IPS-NIHi7 (cell line): ENCODE results near the gene INSYN2B.

Experiments used
- DNase-seq: peaks from one replicate; pipeline ENCODE4 v3.0.0; 2012; ENCODE audit warnings: mixed read lengths; ENCODE audit errors: extremely low spot score

The INSYN2B gene

DNA sequence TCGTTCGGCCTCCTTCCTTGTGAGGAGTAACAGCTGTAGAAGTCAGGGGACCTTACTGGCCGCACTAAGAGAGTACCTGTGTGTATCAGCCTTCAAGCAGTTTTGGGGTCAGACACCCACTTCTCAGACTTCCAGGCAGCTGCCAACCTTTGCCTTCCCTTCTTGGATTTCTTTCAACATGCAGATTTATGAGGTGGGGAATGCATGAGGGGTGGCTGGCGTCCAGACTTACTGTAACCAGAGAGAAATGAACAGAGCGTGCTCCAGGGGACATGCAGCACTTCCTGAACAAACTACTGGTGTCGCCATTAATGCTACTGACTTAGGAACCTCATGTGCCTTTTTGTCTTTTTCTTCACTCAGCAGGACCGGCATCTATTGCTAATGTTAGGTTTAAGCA lies 46.7 kb downstream of the INSYN2B start:
- DNase-seq = no peak

DNA sequence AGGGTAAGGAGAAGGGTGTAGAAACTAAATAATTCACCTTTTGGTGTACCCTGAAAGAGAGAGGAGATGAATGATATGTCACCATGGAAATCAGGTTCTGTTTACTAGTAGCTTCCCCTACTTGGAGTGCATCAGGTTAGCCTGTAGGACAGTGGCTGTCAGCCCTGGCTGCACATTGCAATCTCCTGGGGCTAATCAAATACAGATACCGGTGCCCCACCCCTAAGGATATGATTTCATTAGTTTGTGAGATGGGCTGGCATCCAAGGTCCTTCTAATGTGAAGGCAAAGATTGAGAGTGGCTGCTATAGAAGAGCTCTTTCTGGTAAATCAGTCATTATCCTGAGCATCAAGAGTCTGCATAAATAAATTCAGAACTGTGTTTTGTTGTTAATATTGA lies 47.2 kb downstream of the INSYN2B start:
- DNase-seq = no peak

DNA sequence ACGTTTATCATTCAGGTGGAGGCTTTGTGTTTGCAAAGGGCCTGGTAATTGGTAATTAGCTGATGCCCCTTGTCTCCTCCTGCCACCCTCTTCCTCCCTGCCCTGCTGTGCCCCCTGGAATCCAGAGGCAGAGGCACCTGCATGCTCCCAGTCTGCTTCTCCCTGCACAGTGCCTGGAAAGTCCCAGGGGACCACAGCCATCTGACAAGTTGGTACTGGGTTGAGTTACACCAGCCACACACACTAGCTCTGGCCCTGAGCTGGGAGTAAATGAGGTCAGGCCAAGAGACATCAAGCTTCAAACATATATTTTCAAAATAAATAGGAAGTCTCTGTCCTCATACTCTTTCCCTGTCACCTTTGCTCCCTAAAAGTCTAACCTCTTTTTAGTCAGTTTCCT lies 56.3 kb downstream of the INSYN2B start:
- DNase-seq = no peak

DNA sequence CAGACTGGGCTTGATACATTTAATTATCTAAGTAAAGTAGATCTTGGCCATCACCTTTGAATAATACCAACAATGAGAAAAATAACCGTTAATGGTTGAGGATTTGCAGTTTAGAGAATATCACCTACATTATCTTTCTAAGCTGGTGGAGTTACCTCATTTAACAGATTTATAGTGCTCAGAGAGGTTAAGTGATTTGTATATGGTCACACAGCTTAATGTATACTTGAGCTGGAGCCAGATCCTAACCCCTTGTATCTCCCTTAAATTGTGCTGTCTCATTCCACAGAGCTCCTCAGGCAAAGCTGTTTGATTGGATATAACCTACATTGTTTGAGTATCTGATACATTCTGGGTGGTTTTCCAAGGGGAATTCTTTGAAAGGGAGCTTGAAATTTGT lies 57.8 kb downstream of the INSYN2B start:
- no peak for DNase-seq

DNA sequence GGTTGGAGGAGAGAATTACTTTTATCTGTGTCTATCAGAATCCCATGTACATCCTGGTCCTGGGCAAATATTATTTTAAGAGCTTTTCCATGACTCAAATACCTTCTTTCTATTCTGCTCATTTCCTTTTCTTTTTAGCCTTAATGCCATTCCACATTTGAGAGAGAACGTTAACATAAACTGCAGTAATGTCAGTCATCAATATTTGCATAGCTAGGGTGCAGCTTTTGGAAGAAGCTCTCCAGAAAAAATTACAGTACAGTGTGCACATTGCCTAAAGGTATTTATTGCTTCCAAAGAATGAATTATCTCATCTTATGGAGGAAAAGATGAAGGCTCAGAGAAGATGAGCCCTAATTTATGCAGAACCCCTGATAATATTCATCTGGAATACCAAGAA lies 58.3 kb downstream of the INSYN2B start:
- no peak for DNase-seq

DNA sequence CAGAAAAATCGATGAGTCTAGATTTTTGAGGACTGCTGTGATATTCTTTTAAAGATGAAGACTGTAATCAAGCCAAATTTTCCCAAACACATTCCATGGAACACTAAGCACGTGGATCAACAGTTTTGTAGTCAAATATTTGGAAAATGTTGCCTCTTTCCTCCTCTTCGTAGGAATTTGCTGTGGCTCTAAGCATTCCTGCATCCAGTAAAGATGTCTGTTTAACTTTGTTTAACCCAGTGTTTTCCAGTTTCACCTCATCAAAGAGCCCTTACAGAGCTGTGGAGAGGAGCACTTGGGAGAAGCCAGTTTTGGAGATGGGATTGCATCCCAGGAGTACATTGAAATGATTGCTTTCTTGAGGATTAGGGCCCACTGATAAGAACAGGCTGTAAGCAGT lies 58.9 kb downstream of the INSYN2B start:
- DNase-seq = no peak

DNA sequence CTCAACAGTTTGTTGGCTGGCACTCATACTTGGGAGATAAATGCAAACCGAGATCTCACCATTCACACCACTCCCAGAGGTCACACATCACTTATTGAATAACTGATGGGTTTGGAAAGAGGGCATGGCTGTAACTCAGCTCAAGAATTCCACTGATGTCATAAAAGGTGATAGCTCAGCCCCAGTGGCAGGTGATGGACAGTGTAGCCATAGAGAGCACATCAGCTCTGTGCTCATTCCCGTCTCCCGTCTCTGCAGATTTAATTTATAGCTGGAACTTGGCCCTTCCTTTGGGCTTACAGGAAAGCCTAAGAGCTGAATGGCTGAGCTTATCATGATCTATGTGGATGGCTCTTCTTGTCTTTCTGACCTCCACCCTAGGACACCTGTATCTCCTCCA lies 59.8 kb downstream of the INSYN2B start:
- DNase-seq = no peak

DNA sequence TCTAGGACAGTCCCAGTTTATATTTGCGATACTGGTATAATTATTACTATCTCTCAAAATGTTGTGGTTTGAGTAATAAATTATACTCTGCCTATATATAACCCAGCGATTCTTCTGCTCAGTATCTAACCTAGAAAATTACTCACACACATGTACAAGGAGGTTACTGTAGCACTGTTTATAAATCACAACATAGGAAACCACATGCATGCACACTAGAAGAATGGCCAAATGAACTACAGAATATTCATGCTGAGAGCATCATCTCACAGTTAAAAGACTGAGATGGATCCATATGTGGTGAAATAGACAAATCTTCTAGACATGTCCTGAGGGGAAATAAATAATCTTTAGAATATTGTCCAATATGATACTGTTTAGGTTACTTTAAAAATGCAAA lies 62.1 kb downstream of the INSYN2B start:
- DNase-seq = no peak

DNA sequence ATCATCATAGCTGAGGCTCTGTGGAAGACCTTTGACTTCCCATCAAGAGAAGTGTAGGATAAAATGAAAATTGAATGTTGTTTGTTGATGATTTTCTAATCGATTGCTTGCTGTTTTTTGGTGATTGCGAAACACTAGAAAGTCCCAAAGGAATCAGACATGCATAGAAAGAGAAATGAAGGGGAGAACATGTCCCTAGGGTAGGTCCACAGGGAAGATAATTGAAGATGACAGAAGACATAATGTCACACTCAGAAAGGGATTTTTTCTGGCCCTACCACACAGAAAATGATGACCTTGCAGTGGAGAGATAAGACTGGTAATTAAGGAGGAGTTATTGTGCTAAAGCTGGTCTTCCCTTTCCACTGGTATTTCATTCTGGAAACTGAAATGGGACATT lies 62.8 kb downstream of the INSYN2B start:
- DNase-seq = no peak

DNA sequence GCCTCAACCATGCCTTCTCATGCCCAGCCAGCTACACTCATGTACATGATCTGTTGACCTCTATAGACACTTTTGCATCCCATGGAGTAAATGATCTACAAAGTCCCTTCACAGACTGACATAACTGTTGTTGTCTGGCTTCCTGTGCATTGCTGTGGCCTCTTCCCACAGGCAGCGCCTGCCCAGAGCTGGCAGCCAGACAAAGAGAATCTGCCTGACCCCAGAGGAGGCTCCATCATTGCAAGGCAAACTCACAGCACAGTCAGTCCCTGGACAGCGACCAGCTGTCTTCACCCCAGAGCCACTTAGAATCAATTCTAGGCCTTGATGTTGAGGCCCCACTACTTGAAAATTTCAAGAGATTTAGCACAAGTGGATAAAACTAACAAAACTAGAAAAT lies 65.5 kb downstream of the INSYN2B start:
- DNase-seq = peak; percentile 71

DNA sequence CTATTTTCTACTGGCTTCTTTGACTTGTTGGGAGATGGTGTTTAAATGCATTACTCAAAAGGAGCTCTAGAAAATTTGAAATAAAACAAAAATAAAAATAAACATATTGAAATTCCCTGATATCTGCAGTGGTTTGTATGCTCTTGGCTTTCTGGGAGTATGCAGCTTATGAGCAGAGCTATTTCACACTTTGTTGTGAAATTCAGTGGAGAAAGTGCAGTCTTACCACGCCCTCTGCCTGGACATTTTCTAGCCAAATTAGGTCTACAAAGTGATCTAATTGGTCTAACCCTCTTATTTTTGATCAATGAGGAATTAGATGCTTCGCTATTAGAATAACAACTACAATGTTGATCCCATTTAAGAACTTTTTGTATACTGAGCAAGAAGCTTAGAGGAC lies 66.8 kb downstream of the INSYN2B start:
- DNase-seq = no peak

DNA sequence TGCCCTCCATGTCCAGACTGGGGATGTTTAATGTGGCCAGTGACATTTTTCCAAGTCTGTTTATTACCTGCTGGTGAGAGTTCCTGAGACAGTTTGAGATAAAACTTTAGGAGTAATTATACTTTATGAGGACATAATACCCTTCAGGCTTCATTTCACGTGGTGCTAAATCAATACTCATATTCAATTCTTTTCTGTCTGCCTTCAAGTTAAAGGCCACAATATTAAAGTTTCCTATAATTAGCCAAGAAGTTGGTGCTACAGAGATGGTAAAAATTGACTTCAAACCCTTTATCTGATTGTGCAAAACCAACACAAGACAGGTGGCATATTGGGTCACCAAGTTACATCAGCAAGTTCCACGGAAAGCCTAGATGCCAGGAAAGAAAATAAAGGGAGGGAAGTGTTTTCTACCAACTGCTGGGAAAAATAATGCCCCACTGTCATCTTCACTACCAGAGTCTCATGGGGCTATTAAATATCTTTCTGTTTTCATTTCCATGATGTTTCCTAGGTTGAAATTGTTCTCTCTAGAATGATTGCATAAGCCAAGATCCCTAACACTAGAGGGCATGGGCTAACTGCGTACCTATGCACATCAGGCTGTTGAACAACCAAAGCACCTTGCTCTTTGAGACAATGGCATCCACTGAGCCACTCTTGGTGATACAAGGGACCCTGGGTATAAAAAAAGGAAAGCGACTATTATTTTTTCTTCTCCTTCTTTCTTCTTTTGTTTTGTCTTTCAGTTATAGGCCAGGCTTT lies 68.7 kb downstream of the INSYN2B start:
- DNase-seq = no peak

DNA sequence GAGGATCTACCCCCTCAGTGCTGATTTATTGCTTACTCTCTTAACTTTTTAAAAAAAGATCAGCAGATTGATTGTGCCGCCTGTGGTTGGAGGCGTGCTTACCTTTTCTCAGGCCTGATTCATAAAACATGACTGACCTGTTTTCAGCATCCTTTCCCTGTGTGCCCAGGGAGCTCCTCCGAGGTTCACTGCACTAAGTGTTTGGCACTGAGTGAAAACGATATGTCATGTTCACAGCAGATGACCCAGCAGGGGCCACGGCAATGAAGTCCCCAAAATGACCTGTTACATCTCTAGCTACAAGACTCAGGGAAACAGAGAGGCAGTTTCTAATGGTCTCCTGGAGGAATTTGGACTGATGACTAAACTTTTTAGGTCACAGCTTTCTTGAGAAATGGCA lies 69.9 kb downstream of the INSYN2B start:
- DNase-seq = no peak

DNA sequence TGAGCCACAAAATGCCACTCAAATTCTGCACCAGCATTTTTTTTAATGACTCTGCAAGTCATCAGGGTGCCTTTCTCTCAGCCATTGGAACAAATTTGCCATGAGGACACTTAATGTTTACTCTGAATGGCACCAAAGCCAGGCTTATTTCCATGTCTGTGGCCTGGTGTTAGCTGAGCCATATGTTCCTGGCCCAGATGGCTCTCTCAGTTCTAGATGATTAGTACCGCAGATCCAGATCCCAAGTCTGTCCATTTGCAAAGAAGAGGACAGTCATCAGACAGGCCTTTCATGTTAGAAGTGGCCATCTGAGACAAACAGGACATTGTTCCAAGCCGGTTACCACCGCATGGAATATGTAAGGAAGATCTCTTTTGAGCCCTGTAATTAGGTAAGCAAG lies 70.3 kb downstream of the INSYN2B start:
- DNase-seq = no peak

DNA sequence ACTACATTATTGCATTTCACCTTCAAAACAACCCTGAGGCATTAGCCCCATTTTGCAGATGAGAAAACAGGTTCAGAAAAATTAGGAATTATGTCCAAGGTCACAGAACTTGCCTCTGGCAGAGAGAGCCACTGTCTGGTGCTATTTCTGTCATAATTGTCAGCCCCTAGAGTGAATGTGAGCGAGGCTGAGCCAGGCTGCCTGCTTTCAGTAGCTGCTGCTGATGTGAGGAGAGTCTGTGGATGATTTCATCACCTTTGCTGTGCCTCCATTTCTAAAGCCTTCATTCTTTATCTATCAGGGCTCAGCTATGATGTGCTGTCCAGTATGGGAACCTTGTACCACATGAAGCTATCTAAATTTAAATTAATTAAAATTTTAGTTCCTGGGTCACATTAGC lies 71.4 kb downstream of the INSYN2B start:
- no peak for DNase-seq

DNA sequence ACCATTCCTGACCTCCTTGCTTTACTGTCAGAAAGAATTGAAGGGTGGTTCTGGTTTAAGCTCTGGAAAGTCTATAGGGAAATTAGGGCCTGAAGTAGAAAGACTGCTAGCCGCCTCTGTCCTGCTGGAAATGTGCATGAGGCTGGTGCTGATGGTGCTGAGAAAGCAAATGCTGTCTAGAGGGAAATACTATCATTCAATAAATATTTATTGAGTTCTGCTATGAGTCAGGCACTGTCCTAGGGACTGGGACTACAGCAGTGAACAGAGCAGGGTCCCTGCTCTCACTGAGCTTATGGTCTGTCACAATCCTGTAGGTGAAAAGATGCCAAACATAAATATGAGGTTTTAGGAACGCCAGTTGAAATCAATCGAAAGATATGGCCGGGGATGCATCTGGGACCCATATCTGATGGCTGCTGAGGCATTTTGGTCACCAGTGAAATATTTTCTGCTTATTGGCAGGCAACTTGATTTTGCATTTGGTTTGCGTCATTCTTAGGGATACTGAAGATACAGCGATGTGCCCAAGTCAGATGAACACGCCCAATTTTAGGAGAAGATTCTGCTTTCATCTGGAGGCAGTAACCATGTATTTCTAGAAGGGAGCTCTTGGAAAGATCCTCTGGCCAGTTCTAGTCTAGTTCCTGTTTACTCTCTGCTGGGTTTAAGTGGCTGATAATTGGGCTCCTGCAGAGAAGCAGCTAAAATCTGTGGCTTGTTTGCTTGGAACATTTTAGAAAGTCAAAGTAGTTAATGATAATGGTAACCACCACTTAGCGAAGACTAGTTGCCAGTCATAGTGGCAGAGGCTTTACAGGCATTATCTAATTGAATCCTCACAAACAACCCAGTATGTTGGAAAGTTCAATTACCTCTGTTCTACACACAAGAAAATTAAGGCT lies 73.3 kb downstream of the INSYN2B start:
- no peak for DNase-seq

DNA sequence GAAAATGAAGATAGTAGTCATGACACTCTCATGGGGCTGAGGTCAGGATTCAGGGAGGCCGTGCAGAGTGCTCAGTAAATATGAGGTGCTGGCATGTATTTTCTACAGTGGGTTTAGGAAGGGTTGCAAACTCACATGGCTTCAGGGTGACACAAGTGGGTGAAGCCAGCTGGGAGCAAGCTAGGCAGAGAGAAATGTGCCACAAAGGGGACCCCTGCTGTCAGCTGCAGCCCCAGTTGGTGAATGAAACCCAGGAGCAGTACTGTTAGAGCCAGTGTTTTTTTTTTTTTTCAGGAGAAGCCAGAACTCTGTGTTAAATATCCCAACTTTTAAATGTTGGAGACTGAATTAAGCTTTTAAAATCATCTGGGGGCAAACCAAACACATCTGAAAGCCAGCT lies 75.3 kb downstream of the INSYN2B start:
- no peak for DNase-seq

DNA sequence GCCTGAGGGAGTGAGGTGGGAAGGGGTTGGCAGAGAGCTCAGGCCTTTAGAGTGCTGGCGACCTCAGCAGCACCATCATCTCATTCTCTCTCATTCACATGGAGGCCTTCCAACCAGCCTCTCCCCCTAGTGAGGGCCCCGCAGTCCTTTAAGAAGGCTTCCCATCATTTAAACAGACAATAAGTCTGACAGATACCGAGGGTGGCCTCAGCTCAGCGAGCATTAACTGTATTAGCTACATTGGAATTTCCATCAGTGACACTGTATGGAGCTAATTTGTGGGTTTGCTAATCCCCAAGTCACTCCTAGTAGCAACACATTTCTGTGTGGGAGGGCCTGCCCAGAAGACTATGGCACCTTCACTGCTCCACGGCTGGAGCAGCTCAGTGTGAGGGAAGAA lies 75.8 kb downstream of the INSYN2B start:
- DNase-seq = no peak

DNA sequence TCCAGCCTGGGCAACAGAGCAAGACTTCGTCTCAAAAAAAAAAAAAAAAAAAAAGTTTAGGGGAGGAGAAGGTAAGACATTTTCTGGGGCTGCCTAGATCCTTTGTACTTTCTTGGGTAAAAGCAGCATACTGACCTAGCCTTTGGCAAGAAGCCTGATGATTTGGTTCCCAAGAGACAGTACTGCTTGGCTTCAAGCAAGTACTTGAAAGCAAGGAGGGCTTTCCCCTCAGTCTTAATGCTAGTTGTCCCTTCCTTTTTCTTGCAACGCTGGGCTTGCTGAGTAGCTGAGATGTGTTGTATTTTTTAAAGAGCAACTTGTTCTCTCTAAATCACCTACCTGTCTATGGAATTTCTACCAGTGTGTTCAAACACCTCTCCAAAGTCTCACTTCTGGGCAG lies 76.2 kb downstream of the INSYN2B start:
- no peak for DNase-seq

DNA sequence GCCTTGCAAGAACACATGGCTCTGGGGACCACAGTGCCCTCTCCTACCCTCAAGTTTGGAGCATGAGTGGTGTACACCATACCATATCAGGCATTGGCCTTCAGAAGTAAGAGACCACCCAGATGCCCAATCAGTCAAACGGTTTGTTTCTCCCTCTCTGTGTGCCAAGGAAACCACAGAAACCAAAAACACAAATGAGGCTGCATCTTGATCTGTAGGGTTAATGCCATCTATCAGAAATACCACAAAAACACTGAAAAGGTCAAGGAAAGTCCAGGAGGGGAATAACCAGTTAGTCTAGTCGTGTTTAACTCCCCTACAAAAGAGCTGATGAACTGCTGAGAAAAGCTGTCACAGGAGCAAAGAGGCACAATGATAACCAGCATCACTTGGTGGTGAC lies 78.4 kb downstream of the INSYN2B start:
- no peak for DNase-seq

DNA sequence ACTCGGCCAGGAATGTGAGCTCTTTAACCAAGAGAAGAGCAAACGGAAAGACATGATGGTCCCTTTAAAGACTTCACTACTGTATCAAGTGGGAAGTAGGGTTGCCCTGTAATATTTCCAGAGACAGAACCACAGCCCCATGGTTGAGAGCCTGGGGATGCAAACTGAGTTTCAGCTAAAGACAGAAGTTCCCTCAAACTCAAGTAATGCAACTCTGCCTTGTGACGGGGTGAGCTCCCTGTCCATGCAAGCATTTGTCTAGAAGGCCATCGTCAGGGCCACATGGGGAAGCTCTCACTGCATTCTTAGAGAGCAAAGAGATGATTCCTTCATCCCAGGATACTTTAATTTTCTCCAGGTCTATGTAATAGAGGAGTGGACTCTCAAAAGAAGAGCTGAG lies 82.8 kb downstream of the INSYN2B start:
- DNase-seq = no peak

DNA sequence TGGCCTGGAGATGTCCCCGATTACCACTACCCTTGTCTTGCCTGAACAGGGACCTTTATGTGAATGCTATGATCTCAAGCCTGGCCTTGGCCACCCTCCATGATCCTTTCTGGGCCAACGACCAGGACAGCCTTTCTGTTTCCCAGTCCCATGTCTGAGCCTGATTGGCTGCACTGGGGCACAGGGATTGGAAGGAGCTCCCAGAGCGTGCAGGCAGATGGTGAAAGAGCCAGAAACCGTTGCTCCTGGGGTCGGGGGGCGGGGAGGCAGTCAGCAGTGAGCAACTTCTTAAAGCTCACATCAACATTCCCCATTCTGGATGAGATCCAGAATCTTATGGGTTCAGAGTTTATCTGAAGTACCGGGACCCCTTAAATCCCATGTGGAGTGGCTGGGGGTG lies 84.4 kb downstream of the INSYN2B start:
- no peak for DNase-seq

DNA sequence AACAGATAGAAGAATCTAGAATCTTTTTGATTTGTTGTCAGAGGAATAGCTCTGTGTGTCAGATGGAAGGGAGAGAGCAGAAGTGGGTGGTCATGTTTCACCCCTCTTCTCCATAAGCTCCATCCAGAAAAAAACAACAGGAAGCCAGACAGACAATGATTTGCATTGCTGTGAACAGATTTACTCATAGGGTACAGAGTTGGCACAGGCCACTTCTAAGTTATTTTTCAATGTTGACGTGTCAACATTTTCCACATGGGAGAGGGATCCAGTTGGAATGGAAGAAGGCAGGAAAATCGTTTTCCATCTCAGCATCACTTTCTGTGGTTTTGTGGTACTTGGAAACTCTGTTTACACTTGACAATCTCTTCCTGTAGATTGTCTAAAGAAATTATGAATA lies 86.7 kb downstream of the INSYN2B start:
- no peak for DNase-seq
